Measurements from ENCODE around the gene GOLGA6L22. TPM values are rescaled to one million over a fixed set of nuclear protein-coding genes. Genes with fewer than 3 reads are reported as not detected.
"Not testable (repeated sequence)": the region's sequence is repeated elsewhere in the genome, so short reads cannot be mapped to it uniquely, and the experiment has no call there.

GOLGA6L22 gene
- 1 to 10 TPM in 1 of 2 donors, under 1 TPM in 1; 0.74 to 5.8 TPM for total RNA-seq
- 5.6 TPM for polyA plus RNA-seq (ENCODE audit: insufficient read depth, low read depth, low replicate concordance)
- long read RNA-seq, donor 1, result 0 reads
- long read RNA-seq, donor 2, result 0 reads

GRCh38 chr15:22458603-22459002 is at the start of gene GOLGA6L22:
Gene GOLGA6L22, plus strand, starts transcription at chr15:22458903. Its CDS starts 91 bp downstream, at chr15:22458994.
- H3K9me3 ChIP-seq; H3K36me3 ChIP-seq (ENCODE audit: low read depth, missing control alignments); H3K27ac ChIP-seq; H3K27me3 ChIP-seq; H3K4me1 ChIP-seq; H3K4me3 ChIP-seq; DNase-seq; intact Hi-C loops (cut with DNase I; ENCODE audit: low total_unique reads): not testable (repeated sequence)
- no CpG with 5 or more reads among the region's 7 CpGs for WGBS, 2 donors

GRCh38 chr15:22417288-22417687 is 41.4 kb upstream of the GOLGA6L22 start:
- H3K36me3 ChIP-seq (ENCODE audit: low read depth, missing control alignments); H3K27ac ChIP-seq; intact Hi-C loops (cut with DNase I; ENCODE audit: low total_unique reads); DNase-seq; H3K27me3 ChIP-seq; H3K9me3 ChIP-seq; H3K4me1 ChIP-seq; H3K4me3 ChIP-seq: not testable (repeated sequence)
- 52 to 60% methylated on average over 1 to 8 of the region's 19 CpGs for WGBS, 2 donors

GRCh38 chr15:22417795-22418194 is 40.9 kb upstream of the GOLGA6L22 start:
- H3K4me1 ChIP-seq; H3K9me3 ChIP-seq; H3K4me3 ChIP-seq; H3K27ac ChIP-seq; H3K36me3 ChIP-seq (ENCODE audit: low read depth, missing control alignments); H3K27me3 ChIP-seq; intact Hi-C loops (cut with DNase I; ENCODE audit: low total_unique reads); DNase-seq: not testable (repeated sequence)
- WGBS, 2 donors, result no CpG with 5 or more reads among the region's 22 CpGs

GRCh38 chr15:22418212-22418611 is 40.5 kb upstream of the GOLGA6L22 start:
- not testable (repeated sequence) for H3K27ac ChIP-seq

GRCh38 chr15:22418666-22419065 is 40.0 kb upstream of the GOLGA6L22 start:
- H3K27ac ChIP-seq; H3K4me1 ChIP-seq; H3K27me3 ChIP-seq; H3K36me3 ChIP-seq (ENCODE audit: low read depth, missing control alignments); intact Hi-C loops (cut with DNase I; ENCODE audit: low total_unique reads); H3K9me3 ChIP-seq; H3K4me3 ChIP-seq: not testable (repeated sequence)
- peak; percentile 14 for DNase-seq
- no CpG with 5 or more reads among the region's 33 CpGs for WGBS, 2 donors

More at GRCh38 chr15:22418212-22418611, 40.5 kb upstream of the GOLGA6L22 start:
- H3K27me3 ChIP-seq; H3K9me3 ChIP-seq; intact Hi-C loops (cut with DNase I; ENCODE audit: low total_unique reads); DNase-seq; H3K36me3 ChIP-seq (ENCODE audit: low read depth, missing control alignments); H3K4me3 ChIP-seq; H3K4me1 ChIP-seq: not testable (repeated sequence)
- WGBS, 2 donors, result no CpG with 5 or more reads among the region's 29 CpGs

GRCh38 chr15:22420340-22420739 is 38.4 kb upstream of the GOLGA6L22 start:
- H3K27ac ChIP-seq; intact Hi-C loops (cut with DNase I; ENCODE audit: low total_unique reads); H3K27me3 ChIP-seq; H3K36me3 ChIP-seq (ENCODE audit: low read depth, missing control alignments); H3K4me1 ChIP-seq; H3K9me3 ChIP-seq; DNase-seq; H3K4me3 ChIP-seq: not testable (repeated sequence)
- WGBS, 2 donors, result 67% methylated on average over 3 of the region's 13 CpGs; no CpG with 5 or more reads in 1 of the 2 donors

- H3K36me3 ChIP-seq (ENCODE audit: low read depth, missing control alignments); DNase-seq; H3K4me1 ChIP-seq; H3K27ac ChIP-seq; H3K4me3 ChIP-seq; H3K27me3 ChIP-seq; H3K9me3 ChIP-seq; intact Hi-C loops (cut with DNase I; ENCODE audit: low total_unique reads): not testable (repeated sequence)
- 40% methylated on average over 2 of the region's 11 CpGs; no CpG with 5 or more reads in 1 of the 2 donors for WGBS, 2 donors
These were observed 29.3 kb upstream of the GOLGA6L22 start for GRCh38 chr15:22429426-22429825.

- H3K27ac ChIP-seq; intact Hi-C loops (cut with DNase I; ENCODE audit: low total_unique reads); H3K4me1 ChIP-seq; H3K27me3 ChIP-seq; DNase-seq; H3K9me3 ChIP-seq; H3K36me3 ChIP-seq (ENCODE audit: low read depth, missing control alignments); H3K4me3 ChIP-seq: not testable (repeated sequence)
- 86% methylated on average over 8 of the region's 8 CpGs; no CpG with 5 or more reads in 1 of the 2 donors for WGBS, 2 donors
These were observed 27.0 kb upstream of the GOLGA6L22 start for GRCh38 chr15:22431687-22432086.

GRCh38 chr15:22494490-22495113 is 35.9 kb downstream of the GOLGA6L22 start:
- DNase-seq, result peak; percentile 79
- H3K27me3 ChIP-seq; H3K27ac ChIP-seq; H3K9me3 ChIP-seq; H3K36me3 ChIP-seq (ENCODE audit: low read depth, missing control alignments); H3K4me1 ChIP-seq; intact Hi-C loops (cut with DNase I; ENCODE audit: low total_unique reads): not testable (repeated sequence)
- peak overlapping the region; percentile 34 to 39 for H3K4me3 ChIP-seq
- WGBS, 2 donors, result no CpG with 5 or more reads among the region's 86 CpGs

- intact Hi-C loops (cut with DNase I; ENCODE audit: low total_unique reads); H3K4me1 ChIP-seq; H3K9me3 ChIP-seq; H3K36me3 ChIP-seq (ENCODE audit: low read depth, missing control alignments); H3K27me3 ChIP-seq; DNase-seq; H3K27ac ChIP-seq; H3K4me3 ChIP-seq: not testable (repeated sequence)
- 88 to 100% methylated on average over 2 of the region's 4 CpGs for WGBS, 2 donors
These were observed 38.5 kb downstream of the GOLGA6L22 start for GRCh38 chr15:22497200-22497599.

- intact Hi-C loops (cut with DNase I; ENCODE audit: low total_unique reads); H3K4me1 ChIP-seq; H3K27me3 ChIP-seq; H3K27ac ChIP-seq; H3K9me3 ChIP-seq; H3K4me3 ChIP-seq; DNase-seq; H3K36me3 ChIP-seq (ENCODE audit: low read depth, missing control alignments): not testable (repeated sequence)
- WGBS, 2 donors, result no CpG with 5 or more reads among the region's 5 CpGs
These were observed 39.7 kb downstream of the GOLGA6L22 start for GRCh38 chr15:22498220-22498925.

- intact Hi-C loops (cut with DNase I; ENCODE audit: low total_unique reads); DNase-seq; H3K27me3 ChIP-seq; H3K9me3 ChIP-seq; H3K4me1 ChIP-seq; H3K27ac ChIP-seq; H3K36me3 ChIP-seq (ENCODE audit: low read depth, missing control alignments); H3K4me3 ChIP-seq: not testable (repeated sequence)
- WGBS, 2 donors, result 100% methylated on average over 2 of the region's 10 CpGs; no CpG with 5 or more reads in 1 of the 2 donors
These were observed 43.6 kb downstream of the GOLGA6L22 start for GRCh38 chr15:22502272-22502671.

Measured in testis (tissue), 5 donors.